HFFc6 (cell line): Measurements from ENCODE around the gene TJP3. TPM values are rescaled to one million over a fixed set of nuclear protein-coding genes. Genes with fewer than 3 reads are reported as not detected.

Experiments used
- DNase-seq: peaks from one replicate; pipeline ENCODE4 v3.0.0-alpha.2; 2018
- H3K27ac Mint-ChIP-seq: 2 replicates; pipeline ENCODE4 v1.8.0; 2020; ENCODE audit warnings: mild to moderate bottlenecking, mixed read lengths
- H3K27me3 Mint-ChIP-seq: 2 replicates; pipeline ENCODE4 v1.8.0; 2021; ENCODE audit warnings: mild to moderate bottlenecking, moderate library complexity, mixed read lengths; ENCODE audit not compliant: insufficient read depth
- H3K36me3 Mint-ChIP-seq: 2 replicates; pipeline ENCODE4 v1.8.0; 2021; ENCODE audit warnings: low read depth, mixed read lengths
- H3K4me1 Mint-ChIP-seq: 2 replicates; pipeline ENCODE4 v1.8.0; 2020; ENCODE audit warnings: low read depth, mixed read lengths
- H3K4me3 Mint-ChIP-seq: 2 replicates; pipeline ENCODE4 v1.8.0; 2020; ENCODE audit warnings: mild to moderate bottlenecking, moderate library complexity, mixed read lengths
- H3K9me3 Mint-ChIP-seq: 2 replicates; pipeline ENCODE4 v1.8.0; 2020; ENCODE audit warnings: mild to moderate bottlenecking, mixed read lengths
- total RNA-seq, 6 experiments: library from RNA; stranded (reverse); fragmentation: NEBNext Ultra II Directional; extraction: Animal tissue kit (Norgen Biotek cat#: 25700); gene quantifications; 2 replicates in 1 of 6; 3 replicates in 5 of 6; pipeline ENCODE4 v1.2.3, GENCODE V29; 2021
- TF ChIP-seq, protein P1 (sequence below): fragments of 200-600 bp; sonication (generic); IDR thresholded peaks from 2 replicates; pipeline ENCODE4 v1.5.0; 2021; ENCODE audit warnings: antibody characterized with exemption, mild to moderate bottlenecking

TJP3 gene
- total RNA-seq, 6 experiments from 2014 or later, result not detected

DNA sequence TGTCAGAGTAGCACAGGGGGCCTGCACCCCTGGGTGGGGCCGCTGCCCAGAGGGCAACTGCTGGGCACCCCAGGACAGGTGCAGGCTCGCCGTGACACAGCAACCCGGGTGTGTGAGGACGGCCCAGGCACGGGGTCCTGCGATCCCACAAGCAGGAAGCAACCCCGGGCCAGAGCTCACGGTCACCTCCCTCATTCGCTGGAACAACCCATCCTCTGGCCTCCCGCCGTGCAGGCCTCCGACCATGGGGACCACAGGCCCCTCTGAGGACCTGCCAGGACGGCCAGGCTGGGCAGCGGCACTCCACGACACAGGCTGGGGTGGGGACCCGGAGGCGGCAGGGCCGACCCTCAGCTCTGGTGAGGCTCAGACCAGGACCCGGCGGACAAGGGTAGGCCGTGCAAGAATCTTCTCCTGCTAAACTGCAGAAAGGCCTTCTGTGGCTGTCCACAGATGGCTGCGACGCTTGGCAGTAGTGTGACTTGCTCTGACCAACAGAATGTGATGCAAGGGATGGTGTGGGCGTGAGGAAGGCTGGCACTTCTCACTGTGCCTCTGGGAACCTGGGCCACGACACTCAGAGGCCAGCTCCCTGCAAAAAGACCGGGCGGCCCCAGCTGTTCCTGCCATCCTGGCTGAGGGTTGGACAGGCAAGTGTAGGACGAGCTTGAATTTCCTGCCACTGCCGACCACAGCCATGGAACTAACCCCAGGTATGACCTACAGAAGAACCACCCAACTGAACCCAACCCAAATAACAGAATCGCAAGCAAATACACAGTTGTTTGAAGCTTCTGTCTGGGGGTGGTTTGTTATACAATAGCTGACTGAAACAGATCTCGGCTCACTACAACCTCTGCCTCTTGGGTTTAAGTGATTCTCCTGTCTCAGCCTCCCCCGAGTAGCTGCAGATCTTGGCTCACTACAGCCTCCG is 34.4 kb upstream of the TJP3 start:
- TF ChIP-seq, protein P1, sequence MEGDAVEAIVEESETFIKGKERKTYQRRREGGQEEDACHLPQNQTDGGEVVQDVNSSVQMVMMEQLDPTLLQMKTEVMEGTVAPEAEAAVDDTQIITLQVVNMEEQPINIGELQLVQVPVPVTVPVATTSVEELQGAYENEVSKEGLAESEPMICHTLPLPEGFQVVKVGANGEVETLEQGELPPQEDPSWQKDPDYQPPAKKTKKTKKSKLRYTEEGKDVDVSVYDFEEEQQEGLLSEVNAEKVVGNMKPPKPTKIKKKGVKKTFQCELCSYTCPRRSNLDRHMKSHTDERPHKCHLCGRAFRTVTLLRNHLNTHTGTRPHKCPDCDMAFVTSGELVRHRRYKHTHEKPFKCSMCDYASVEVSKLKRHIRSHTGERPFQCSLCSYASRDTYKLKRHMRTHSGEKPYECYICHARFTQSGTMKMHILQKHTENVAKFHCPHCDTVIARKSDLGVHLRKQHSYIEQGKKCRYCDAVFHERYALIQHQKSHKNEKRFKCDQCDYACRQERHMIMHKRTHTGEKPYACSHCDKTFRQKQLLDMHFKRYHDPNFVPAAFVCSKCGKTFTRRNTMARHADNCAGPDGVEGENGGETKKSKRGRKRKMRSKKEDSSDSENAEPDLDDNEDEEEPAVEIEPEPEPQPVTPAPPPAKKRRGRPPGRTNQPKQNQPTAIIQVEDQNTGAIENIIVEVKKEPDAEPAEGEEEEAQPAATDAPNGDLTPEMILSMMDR, result no peak
- peaks cover 4% of the 10 kb centered on the region; the same call in 1 of the 2 replicates for H3K27me3 Mint-ChIP-seq
- no peaks in the 10 kb centered on the region for H3K9me3 Mint-ChIP-seq
- H3K4me1 Mint-ChIP-seq, result peaks cover 36% of the 10 kb centered on the region
- no peak for DNase-seq
- no peak overlapping the region for H3K4me3 Mint-ChIP-seq
- peaks cover 6% of the 10 kb centered on the region; the same call in 1 of the 2 replicates for H3K36me3 Mint-ChIP-seq
- H3K27ac Mint-ChIP-seq, result no peak overlapping the region

DNA sequence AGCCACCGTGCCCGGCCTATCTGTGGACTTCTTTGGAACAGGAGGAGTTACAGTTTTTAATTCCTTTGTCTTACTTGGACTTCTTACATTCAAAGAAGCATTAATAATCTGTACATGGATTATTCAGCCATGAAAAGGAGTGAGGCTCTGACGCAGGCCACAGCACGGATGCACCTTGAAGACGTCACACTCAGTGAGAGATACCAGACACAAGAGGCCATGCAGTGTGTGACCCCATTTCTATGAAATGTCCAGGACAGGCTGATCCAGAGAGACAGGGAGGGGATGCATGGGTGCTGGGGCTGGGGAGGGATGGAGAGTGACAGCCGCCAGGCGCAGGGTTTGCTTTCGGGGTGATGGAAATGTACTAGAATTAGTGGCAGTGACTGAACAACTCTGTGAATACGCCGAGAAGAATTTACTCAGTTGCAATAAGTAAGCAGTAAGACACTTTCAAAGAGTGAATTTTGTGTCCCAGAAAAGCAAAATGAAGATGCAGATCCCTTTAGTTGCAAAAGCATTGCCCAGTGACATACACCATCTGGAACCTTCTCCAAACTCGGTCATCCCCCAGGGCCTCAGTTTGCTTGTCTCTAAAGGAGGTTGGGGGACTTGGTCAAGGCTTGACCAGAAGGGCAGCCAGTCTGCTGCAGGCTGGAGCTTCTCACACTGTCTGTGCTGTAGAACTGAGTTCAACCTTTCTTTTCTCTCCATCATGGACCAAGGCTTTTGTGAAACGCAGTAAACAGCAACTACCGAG is 33.2 kb upstream of the TJP3 start:
- Mint-ChIP-seq H3K4me1 (peaks cover 26% of the 10 kb centered on the region), H3K27me3 (peaks cover 6% of the 10 kb centered on the region), H3K9me3 (no peaks in the 10 kb centered on the region), H3K27ac (no peak overlapping the region), H3K36me3 (peaks cover 6% of the 10 kb centered on the region; the same call in 1 of the 2 replicates), H3K4me3 (no peak overlapping the region)
- TF ChIP-seq, protein P1, result no peak
- no peak for DNase-seq

DNA sequence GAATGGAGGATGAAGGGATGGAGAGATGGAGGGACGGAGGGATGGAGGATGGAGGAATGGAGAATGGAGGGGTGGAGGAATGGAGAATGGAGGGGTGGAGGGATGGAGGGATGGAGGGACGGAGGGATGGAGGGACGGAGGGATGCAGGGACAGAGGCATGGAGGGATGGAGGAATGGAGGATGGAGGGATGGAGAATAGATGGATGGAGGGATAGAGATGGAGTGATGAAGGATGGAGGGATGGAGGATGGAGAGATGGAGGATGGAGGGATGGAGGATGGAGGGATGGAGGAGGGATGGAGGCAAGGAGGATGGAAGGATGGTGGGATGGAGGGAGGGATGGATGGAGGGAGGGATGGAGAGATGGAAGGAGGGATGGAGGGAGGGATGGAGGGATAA is 30.0 kb upstream of the TJP3 start:
- Mint-ChIP-seq H3K4me1 (peaks cover 4% of the 10 kb centered on the region; the same call in 1 of the 2 replicates), H3K36me3 (peaks cover 12% of the 10 kb centered on the region; the same call in 1 of the 2 replicates), H3K27ac (no peak overlapping the region), H3K27me3 (peaks cover 4% of the 10 kb centered on the region), H3K9me3 (no peaks in the 10 kb centered on the region), H3K4me3 (no peak overlapping the region)
- no peak for DNase-seq
- TF ChIP-seq, protein P1, result no peak

DNA sequence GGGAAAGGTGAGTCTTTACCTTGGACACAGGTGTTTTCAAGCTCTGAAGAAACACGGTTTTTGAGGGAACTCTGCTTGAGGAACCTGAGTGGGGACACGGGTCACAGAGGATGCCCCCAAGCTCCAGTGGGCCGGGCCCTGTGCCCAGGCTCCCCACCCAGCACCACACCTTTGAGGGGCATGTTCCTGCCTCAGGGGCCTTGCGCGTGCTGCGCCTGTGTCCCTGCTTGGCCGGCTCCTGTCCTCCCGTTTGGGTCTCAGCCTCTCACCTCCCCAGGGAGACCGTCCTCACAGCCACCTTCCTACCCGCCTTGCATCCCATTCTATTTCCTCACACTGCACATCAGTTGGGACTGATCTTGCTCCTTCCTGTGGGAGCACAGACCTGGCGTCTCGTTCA is 29.0 kb upstream of the TJP3 start:
- Mint-ChIP-seq H3K4me3 (no peak overlapping the region), H3K27ac (no peak overlapping the region), H3K9me3 (peaks cover 3% of the 10 kb centered on the region), H3K4me1 (peaks cover 12% of the 10 kb centered on the region; the same call in 1 of the 2 replicates), H3K36me3 (peaks cover 16% of the 10 kb centered on the region), H3K27me3 (peaks cover 2% of the 10 kb centered on the region)
- TF ChIP-seq, protein P1, result no peak
- no peak for DNase-seq

DNA sequence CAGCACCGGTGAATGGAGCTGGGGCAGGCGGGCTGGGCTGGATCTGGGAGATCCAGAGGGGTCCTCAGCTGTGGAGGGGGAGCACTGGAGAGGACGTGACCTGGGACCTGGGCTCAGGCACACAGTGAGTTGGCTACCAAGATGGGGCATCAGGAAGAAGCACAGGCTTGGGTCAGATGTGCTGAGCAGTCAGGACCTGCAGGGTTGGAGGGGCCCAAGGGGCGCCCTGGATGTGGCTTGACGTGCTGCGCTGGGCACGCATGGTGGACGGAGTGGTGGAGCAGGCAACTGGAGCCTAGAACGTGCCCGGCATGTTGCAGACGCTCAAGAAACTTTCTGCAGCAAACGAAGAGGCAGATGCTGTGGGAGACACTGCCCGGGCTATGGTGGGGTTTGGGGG is 28.6 kb upstream of the TJP3 start:
- TF ChIP-seq, protein P1, result no peak
- H3K27me3 Mint-ChIP-seq, result peaks cover 2% of the 10 kb centered on the region
- H3K36me3 Mint-ChIP-seq, result peaks cover 18% of the 10 kb centered on the region
- no peak overlapping the region for H3K27ac Mint-ChIP-seq
- DNase-seq, result no peak
- H3K9me3 Mint-ChIP-seq, result peaks cover 5% of the 10 kb centered on the region
- H3K4me3 Mint-ChIP-seq, result no peak overlapping the region
- H3K4me1 Mint-ChIP-seq, result peaks cover 15% of the 10 kb centered on the region; the same call in 1 of the 2 replicates
